Activated CD4-positive, alpha-beta T cell treated with anti-CD3 and anti-CD28 coated beads, Interleukin-10, Interleukin-2, amounts not matched to agents 100 ng/mL and 50 ng/mL, durations not matched to agents 16 hours and 8 hours (primary cell): ENCODE results near the gene IGSF21.

Experiments
- DNase-seq: peaks from one replicate; pipeline ENCODE4 v3.0.0-alpha.2; 2020

IGSF21 gene

GRCh38 chr1:18233176-18233864 lies 125.7 kb downstream of the IGSF21 start:
- DNase-seq = no peak

- DNase-seq = peak; percentile 37
Measured at GRCh38 chr1:18234790-18235242, 127.2 kb downstream of the IGSF21 start.

- DNase-seq = no peak
Measured at GRCh38 chr1:18237371-18237770, 129.8 kb downstream of the IGSF21 start.

GRCh38 chr1:18238190-18238589 lies 130.6 kb downstream of the IGSF21 start:
- no peak for DNase-seq

GRCh38 chr1:18239671-18240070 lies 132.1 kb downstream of the IGSF21 start:
- no peak for DNase-seq

- DNase-seq = no peak
Measured at GRCh38 chr1:18240906-18241305, 133.3 kb downstream of the IGSF21 start.

GRCh38 chr1:18241891-18242290 lies 134.3 kb downstream of the IGSF21 start:
- DNase-seq = no peak

- DNase-seq = no peak
Measured at GRCh38 chr1:18243503-18244175, 136.0 kb downstream of the IGSF21 start.

GRCh38 chr1:18244762-18245161 lies 137.2 kb downstream of the IGSF21 start:
- DNase-seq = no peak

- no peak for DNase-seq
Measured at GRCh38 chr1:18245647-18246046, 138.0 kb downstream of the IGSF21 start.

GRCh38 chr1:18246543-18246942 lies 138.9 kb downstream of the IGSF21 start:
- no peak for DNase-seq

GRCh38 chr1:18247151-18247550 lies 139.6 kb downstream of the IGSF21 start:
- DNase-seq = no peak

- no peak for DNase-seq
Measured at GRCh38 chr1:18249631-18250030, 142.0 kb downstream of the IGSF21 start.

- no peak for DNase-seq
Measured at GRCh38 chr1:18253093-18253492, 145.5 kb downstream of the IGSF21 start.

- DNase-seq = peak; percentile 13
Measured at GRCh38 chr1:18256282-18257235, 149.0 kb downstream of the IGSF21 start.

GRCh38 chr1:18257778-18258177 lies 150.2 kb downstream of the IGSF21 start:
- no peak for DNase-seq

- no peak for DNase-seq
Measured at GRCh38 chr1:18261891-18262290, 154.3 kb downstream of the IGSF21 start.

- no peak for DNase-seq
Measured at GRCh38 chr1:18262726-18263125, 155.1 kb downstream of the IGSF21 start.

- DNase-seq = no peak
Measured at GRCh38 chr1:18263547-18264120, 156.0 kb downstream of the IGSF21 start.

GRCh38 chr1:18264450-18265039 lies 156.9 kb downstream of the IGSF21 start:
- DNase-seq = no peak

GRCh38 chr1:18265641-18266040 lies 158.0 kb downstream of the IGSF21 start:
- no peak for DNase-seq

GRCh38 chr1:18266391-18266790 lies 158.8 kb downstream of the IGSF21 start:
- DNase-seq = no peak

GRCh38 chr1:18271336-18271735 lies 163.7 kb downstream of the IGSF21 start:
- DNase-seq = no peak
